Panc1 (cell line): ENCODE results near the gene PTGES.

ENCODE experiments used
- POLR2AphosphoS5 ChIP-seq: IDR thresholded peaks from 2 replicates; pipeline ENCODE4 v1.6.1; 2012; ENCODE audit warnings: mild to moderate bottlenecking, low read depth, low read length, moderate library complexity
- TCF7L2 ChIP-seq: IDR thresholded peaks from 2 replicates; pipeline ENCODE4 v1.6.1; 2011; ENCODE audit warnings: mild to moderate bottlenecking, low read depth, low read length, inconsistent platforms
- TF ChIP-seq, protein P1 (sequence below), 2 experiments: IDR thresholded peaks; 2 replicates each; pipeline ENCODE4 v1.6.1; 2011 to 2012; ENCODE audit warnings: low read depth in 2 of 2, control low read depth in 1 of 2, low read length in 1 of 2, mild to moderate bottlenecking in 1 of 2, moderate library complexity in 1 of 2; ENCODE audit not compliant: insufficient read depth in 1 of 2
- TF ChIP-seq, protein P2 (sequence below): fragments of 450-650 bp; IDR thresholded peaks from 2 replicates; pipeline ENCODE4 v1.5.1; 2017; ENCODE audit warnings: mild to moderate bottlenecking

DNA sequence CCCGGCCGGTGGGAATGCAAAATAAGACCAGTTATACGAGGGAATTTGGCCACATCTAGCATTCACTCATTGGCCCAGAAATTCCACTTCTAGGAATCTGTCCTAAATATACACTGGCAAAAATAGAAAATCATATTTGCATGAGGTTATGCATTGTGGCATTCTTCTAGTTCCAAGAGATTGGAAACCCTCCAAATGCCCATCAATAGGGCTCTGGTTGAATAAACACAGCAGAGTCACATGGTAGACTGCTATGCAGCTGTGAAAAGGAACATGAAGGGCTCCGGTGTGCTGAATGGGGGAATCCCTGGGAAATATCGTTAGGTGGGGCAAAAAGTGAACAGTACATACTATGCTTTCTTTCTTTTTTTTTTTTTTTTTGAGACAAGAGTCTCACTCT lies 36.8 kb downstream of the PTGES start:
- TF ChIP-seq, protein P1, sequence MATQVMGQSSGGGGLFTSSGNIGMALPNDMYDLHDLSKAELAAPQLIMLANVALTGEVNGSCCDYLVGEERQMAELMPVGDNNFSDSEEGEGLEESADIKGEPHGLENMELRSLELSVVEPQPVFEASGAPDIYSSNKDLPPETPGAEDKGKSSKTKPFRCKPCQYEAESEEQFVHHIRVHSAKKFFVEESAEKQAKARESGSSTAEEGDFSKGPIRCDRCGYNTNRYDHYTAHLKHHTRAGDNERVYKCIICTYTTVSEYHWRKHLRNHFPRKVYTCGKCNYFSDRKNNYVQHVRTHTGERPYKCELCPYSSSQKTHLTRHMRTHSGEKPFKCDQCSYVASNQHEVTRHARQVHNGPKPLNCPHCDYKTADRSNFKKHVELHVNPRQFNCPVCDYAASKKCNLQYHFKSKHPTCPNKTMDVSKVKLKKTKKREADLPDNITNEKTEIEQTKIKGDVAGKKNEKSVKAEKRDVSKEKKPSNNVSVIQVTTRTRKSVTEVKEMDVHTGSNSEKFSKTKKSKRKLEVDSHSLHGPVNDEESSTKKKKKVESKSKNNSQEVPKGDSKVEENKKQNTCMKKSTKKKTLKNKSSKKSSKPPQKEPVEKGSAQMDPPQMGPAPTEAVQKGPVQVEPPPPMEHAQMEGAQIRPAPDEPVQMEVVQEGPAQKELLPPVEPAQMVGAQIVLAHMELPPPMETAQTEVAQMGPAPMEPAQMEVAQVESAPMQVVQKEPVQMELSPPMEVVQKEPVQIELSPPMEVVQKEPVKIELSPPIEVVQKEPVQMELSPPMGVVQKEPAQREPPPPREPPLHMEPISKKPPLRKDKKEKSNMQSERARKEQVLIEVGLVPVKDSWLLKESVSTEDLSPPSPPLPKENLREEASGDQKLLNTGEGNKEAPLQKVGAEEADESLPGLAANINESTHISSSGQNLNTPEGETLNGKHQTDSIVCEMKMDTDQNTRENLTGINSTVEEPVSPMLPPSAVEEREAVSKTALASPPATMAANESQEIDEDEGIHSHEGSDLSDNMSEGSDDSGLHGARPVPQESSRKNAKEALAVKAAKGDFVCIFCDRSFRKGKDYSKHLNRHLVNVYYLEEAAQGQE (IDR thresholded peaks at IDR 0.05; ENCODE audit: insufficient read depth in 1 of 2, low read depth in 2 of 2, low read length in 1 of 2) = no peak
- TF ChIP-seq, protein P2, sequence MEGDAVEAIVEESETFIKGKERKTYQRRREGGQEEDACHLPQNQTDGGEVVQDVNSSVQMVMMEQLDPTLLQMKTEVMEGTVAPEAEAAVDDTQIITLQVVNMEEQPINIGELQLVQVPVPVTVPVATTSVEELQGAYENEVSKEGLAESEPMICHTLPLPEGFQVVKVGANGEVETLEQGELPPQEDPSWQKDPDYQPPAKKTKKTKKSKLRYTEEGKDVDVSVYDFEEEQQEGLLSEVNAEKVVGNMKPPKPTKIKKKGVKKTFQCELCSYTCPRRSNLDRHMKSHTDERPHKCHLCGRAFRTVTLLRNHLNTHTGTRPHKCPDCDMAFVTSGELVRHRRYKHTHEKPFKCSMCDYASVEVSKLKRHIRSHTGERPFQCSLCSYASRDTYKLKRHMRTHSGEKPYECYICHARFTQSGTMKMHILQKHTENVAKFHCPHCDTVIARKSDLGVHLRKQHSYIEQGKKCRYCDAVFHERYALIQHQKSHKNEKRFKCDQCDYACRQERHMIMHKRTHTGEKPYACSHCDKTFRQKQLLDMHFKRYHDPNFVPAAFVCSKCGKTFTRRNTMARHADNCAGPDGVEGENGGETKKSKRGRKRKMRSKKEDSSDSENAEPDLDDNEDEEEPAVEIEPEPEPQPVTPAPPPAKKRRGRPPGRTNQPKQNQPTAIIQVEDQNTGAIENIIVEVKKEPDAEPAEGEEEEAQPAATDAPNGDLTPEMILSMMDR = no peak
- TF ChIP-seq TCF7L2 (no peak), POLR2AphosphoS5 (no peak)
